Measurements from ENCODE around the gene FCAR.
"Not testable (repeated sequence)": the region's sequence is repeated elsewhere in the genome, so short reads cannot be mapped to it uniquely, and the experiment has no call there.

The FCAR gene

DNA sequence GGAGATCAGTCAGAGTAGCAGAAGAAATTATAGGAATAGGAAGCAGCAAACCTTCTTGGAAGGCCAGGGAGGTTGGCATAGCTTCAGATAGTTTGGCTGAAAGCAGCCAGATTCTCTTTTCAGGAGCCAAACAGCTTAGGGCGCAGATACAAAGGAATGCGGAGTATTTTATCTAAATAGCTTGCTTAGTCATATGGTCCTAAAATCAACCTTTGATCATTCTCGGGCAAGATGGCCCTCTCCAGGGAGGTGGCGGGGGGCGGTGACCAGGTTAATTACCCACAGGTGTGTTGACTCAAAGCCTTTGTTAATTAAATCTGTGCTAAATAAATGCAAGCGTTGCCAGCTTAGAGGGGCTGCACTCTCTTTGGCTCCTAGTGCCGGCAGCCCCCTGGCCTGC is 19.4 kb downstream of the FCAR start:
- Histone ChIP-seq H3K36me3 (replicated peaks) (no peaks in the 10 kb centered on the region), H3K4me3 (ENCODE audit: low read depth, low read length) (no peak overlapping the region), H3K27ac (no peak overlapping the region), H3K27me3 (replicated peaks) (no peaks in the 10 kb centered on the region)
- TF ChIP-seq, protein P1, sequence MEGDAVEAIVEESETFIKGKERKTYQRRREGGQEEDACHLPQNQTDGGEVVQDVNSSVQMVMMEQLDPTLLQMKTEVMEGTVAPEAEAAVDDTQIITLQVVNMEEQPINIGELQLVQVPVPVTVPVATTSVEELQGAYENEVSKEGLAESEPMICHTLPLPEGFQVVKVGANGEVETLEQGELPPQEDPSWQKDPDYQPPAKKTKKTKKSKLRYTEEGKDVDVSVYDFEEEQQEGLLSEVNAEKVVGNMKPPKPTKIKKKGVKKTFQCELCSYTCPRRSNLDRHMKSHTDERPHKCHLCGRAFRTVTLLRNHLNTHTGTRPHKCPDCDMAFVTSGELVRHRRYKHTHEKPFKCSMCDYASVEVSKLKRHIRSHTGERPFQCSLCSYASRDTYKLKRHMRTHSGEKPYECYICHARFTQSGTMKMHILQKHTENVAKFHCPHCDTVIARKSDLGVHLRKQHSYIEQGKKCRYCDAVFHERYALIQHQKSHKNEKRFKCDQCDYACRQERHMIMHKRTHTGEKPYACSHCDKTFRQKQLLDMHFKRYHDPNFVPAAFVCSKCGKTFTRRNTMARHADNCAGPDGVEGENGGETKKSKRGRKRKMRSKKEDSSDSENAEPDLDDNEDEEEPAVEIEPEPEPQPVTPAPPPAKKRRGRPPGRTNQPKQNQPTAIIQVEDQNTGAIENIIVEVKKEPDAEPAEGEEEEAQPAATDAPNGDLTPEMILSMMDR (IDR thresholded peaks at IDR 0.05; ENCODE audit: low read depth, low read length, missing control alignments), result no peak
- in situ Hi-C loops (cut with HindIII; ENCODE audit: low pct_ligation_motif_present, low sequenced_read_pairs), result no loop called here
- no peak for DNase-seq

DNA sequence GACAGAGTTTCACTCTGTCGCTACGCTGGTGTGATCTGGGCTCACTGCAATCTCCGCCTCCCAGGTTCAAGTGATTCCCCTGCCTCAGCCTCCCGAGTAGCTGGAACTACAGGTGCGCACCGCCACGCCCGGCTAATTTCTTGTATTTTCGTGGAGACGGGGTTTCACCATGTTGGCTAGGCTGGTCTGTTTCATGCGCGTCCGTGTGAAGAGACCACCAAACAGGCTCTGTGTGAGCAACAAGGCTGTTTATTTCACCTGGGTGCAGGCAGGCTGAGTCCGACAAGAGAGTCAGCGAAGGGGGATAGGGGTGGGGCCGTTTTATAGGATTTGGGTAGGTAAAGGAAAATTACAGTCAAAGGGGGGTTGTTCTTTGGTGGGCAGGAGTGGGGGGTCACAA is 20.1 kb downstream of the FCAR start:
- DNase-seq; in situ Hi-C loops (cut with HindIII; ENCODE audit: low pct_ligation_motif_present, low sequenced_read_pairs); H3K27ac ChIP-seq; H3K4me3 ChIP-seq (ENCODE audit: low read depth, low read length); H3K27me3 ChIP-seq (replicated peaks); H3K36me3 ChIP-seq (replicated peaks): not testable (repeated sequence)

DNA sequence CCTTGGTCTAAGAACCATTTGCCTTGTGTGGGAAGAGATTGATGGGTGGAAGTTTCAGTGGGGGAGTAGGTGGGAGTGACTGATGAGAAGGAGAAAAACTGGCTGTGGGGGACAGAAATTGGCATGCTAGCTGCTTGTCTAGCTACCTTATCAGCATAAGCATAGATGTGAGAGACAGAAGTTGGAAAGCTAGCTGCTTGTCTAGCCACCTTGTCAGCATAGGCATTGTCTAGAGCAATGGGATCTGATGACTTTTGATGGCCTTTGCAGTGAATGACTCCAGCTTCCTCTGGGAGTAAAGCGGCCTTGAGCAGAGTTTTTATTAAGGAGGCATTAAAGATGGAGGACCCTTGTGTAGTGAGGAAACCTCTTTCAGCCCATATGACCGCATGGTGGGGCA is 22.0 kb downstream of the FCAR start:
- no peak for DNase-seq
- no peaks in the 10 kb centered on the region for H3K27me3 ChIP-seq (replicated peaks)
- TF ChIP-seq, protein P1 (IDR thresholded peaks at IDR 0.05; ENCODE audit: low read depth, low read length, missing control alignments), result no peak
- in situ Hi-C loops (cut with HindIII; ENCODE audit: low pct_ligation_motif_present, low sequenced_read_pairs), result no loop called here
- no peak overlapping the region for H3K4me3 ChIP-seq (ENCODE audit: low read depth, low read length)
- no peak overlapping the region for H3K27ac ChIP-seq
- H3K36me3 ChIP-seq (replicated peaks), result no peaks in the 10 kb centered on the region

DNA sequence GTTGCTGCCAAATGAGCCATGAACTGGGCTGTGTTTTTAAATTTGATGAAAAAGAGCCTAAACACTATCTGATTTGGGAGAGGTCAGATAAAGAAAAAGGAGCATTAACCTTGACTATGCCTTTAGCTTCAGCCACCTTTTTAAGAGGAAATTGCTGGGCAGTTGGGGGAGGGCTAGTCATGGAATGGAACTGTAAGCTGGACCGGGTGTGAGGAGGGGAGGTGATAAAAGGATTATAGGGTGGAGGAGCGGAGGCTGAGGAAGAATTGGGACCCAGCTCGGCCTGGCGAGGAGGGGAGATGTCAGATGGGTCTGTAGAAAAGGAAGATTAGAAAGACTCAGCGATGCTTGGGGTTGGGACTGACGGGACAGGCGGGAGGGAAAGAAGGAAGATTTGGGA is 24.6 kb downstream of the FCAR start:
- H3K27me3 ChIP-seq (replicated peaks); H3K4me3 ChIP-seq (ENCODE audit: low read depth, low read length); DNase-seq; H3K27ac ChIP-seq; in situ Hi-C loops (cut with HindIII; ENCODE audit: low pct_ligation_motif_present, low sequenced_read_pairs); H3K36me3 ChIP-seq (replicated peaks): not testable (repeated sequence)

DNA sequence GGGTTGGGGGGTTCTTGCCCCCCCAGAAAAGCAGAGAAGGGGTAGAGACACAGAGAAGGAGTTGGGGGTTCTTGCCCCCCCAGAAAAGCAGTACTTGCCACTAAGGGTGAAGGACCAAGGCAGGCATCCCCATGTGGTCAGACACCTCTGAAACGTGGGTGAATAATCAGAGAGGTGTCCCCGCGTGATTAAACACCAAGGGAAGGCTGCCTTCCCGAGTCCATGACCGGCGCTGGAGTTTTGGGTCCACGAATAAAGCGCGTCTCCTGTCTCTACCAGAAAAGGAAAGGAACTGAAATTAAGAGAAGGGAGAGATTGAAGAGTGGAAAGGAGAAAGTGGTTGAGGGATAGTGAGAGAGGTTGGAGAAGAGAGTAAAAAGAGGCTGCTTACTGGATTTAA is 25.6 kb downstream of the FCAR start:
- in situ Hi-C loops (cut with HindIII; ENCODE audit: low pct_ligation_motif_present, low sequenced_read_pairs); H3K27me3 ChIP-seq (replicated peaks); H3K27ac ChIP-seq; H3K36me3 ChIP-seq (replicated peaks); H3K4me3 ChIP-seq (ENCODE audit: low read depth, low read length); DNase-seq: not testable (repeated sequence)

DNA sequence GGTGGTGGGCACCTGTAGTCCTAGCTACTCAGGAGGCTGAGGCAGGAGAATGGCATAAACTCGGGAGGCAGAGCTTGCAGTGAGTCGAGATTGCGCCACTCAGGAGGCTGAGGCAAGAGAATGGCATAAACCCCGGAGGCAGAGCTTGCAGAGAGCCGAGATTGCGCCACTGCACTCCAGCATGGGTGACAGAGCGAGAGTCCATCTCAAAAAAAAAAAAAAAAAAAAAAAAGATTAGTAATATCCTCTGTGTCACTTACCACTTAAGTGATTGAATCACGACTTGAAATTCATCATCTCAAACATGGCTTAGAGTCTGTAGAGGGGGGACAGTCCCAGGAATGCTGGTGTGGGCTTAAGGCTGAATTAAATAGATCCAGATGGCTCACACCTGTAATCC is 27.1 kb downstream of the FCAR start:
- H3K36me3 ChIP-seq (replicated peaks); H3K4me3 ChIP-seq (ENCODE audit: low read depth, low read length); in situ Hi-C loops (cut with HindIII; ENCODE audit: low pct_ligation_motif_present, low sequenced_read_pairs); H3K27me3 ChIP-seq (replicated peaks); DNase-seq; H3K27ac ChIP-seq: not testable (repeated sequence)

DNA sequence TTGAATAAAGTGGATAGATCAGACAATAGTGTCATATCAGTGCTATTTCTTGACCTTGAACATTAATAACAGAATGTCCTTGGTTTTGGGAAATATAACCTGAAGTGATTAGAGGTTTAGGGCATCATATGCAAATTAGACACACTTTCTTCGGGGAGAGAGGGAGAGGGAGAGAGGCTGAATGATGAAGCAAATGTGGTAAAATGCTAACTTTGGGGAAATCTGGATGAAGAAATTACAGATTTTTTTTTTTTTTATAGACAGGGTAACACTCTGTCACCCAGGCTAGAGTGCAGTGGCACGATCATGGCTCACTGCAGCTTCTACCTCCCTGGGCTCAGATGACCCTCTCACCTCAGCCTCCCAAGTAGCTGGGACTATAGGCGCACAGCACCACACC is 28.0 kb downstream of the FCAR start:
- H3K36me3 ChIP-seq (replicated peaks), result no peaks in the 10 kb centered on the region
- in situ Hi-C loops (cut with HindIII; ENCODE audit: low pct_ligation_motif_present, low sequenced_read_pairs), result no loop called here
- TF ChIP-seq, protein P1 (IDR thresholded peaks at IDR 0.05; ENCODE audit: low read depth, low read length, missing control alignments), result no peak
- H3K4me3 ChIP-seq (ENCODE audit: low read depth, low read length), result no peak overlapping the region
- H3K27ac ChIP-seq, result no peak overlapping the region
- no peak for DNase-seq
- no peaks in the 10 kb centered on the region for H3K27me3 ChIP-seq (replicated peaks)

DNA sequence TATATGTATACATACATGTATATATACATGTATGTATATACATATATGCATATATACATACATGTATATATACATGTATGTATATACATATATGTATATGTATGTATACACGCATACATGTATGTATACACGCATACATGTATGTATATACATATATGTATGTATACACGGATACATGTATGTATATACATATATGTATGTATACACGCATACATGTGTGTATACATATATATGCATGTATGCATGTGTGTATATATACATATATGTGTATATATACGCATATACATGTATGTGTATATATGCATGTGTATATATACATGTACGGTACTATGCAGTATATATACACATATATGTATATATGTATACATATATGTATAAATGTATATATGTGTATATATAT is 29.3 kb downstream of the FCAR start:
- in situ Hi-C loops (cut with HindIII; ENCODE audit: low pct_ligation_motif_present, low sequenced_read_pairs), result no loop called here
- Histone ChIP-seq H3K4me3 (ENCODE audit: low read depth, low read length) (no peak overlapping the region), H3K36me3 (replicated peaks) (no peaks in the 10 kb centered on the region), H3K27me3 (replicated peaks) (no peaks in the 10 kb centered on the region), H3K27ac (no peak overlapping the region)
- TF ChIP-seq, protein P1 (IDR thresholded peaks at IDR 0.05; ENCODE audit: low read depth, low read length, missing control alignments), result no peak
- no peak for DNase-seq

DNA sequence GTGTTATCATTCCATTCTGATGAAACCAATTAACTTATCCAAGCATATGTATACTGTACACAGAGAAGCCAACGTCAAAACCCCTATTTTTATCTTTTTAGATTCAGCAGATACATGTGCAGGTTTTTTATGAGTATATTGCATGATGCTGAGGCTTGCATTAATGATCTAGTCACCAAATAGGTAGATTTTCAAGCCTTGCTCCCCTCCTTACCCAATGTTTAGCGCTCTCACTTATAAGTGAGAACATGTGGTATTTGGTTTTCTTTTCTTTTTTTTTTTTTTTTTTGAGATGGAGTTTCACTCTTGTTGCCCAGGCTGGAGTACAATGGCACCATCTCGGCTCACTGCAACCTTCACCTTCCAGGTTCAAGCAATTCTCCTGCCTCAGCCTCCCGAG is 30.2 kb downstream of the FCAR start:
- H3K4me3 ChIP-seq (ENCODE audit: low read depth, low read length); H3K27ac ChIP-seq; DNase-seq; H3K36me3 ChIP-seq (replicated peaks); in situ Hi-C loops (cut with HindIII; ENCODE audit: low pct_ligation_motif_present, low sequenced_read_pairs); H3K27me3 ChIP-seq (replicated peaks): not testable (repeated sequence)
